Mammary epithelial cell (primary cell): ENCODE measurements around the gene GOLGA8R.
"Not testable (repeated sequence)": the region's sequence is repeated elsewhere in the genome, so short reads cannot be mapped to it uniquely, and the experiment has no call there.

Experiments used
- CTCF ChIP-seq, 2 donors: IDR thresholded peaks in 1 of 2; conservative IDR thresholded peaks in 1 of 2; 2 replicates each; pipeline ENCODE4 v1.5.1; 2011 to 2012; ENCODE audit warnings: inconsistent platforms in 2 of 2, low read length in 2 of 2, mild to moderate bottlenecking in 2 of 2, control low read depth in 1 of 2, low read depth in 1 of 2; ENCODE audit not compliant: insufficient read depth in 1 of 2; ENCODE audit errors: extremely low read depth in 1 of 2
- EZH2 ChIP-seq: IDR thresholded peaks from 2 replicates; pipeline ENCODE4 v1.6.1; 2012; ENCODE audit warnings: low read length, inconsistent platforms, borderline replicate concordance

GRCh38 chr15:30376375-30377081, 37.5 kb downstream of the GOLGA8R start:
- TF ChIP-seq CTCF (conservative IDR thresholded peaks at IDR 0.05 in 1 of 2, IDR thresholded peaks at IDR 0.05 in 1 of 2; ENCODE audit: extremely low read depth in 1 of 2, insufficient read depth in 1 of 2, low read depth in 1 of 2, low read length in 2 of 2); EZH2: not testable (repeated sequence)
